Raji (cell line): ENCODE measurements around the gene SCAF1.

Experiments used
- POLR2A ChIP-seq: IDR thresholded peaks from 2 replicates; pipeline ENCODE4 v1.6.1; 2011; ENCODE audit warnings: low read depth, low read length, control low read depth; ENCODE audit not compliant: insufficient read depth

Gene SCAF1

DNA sequence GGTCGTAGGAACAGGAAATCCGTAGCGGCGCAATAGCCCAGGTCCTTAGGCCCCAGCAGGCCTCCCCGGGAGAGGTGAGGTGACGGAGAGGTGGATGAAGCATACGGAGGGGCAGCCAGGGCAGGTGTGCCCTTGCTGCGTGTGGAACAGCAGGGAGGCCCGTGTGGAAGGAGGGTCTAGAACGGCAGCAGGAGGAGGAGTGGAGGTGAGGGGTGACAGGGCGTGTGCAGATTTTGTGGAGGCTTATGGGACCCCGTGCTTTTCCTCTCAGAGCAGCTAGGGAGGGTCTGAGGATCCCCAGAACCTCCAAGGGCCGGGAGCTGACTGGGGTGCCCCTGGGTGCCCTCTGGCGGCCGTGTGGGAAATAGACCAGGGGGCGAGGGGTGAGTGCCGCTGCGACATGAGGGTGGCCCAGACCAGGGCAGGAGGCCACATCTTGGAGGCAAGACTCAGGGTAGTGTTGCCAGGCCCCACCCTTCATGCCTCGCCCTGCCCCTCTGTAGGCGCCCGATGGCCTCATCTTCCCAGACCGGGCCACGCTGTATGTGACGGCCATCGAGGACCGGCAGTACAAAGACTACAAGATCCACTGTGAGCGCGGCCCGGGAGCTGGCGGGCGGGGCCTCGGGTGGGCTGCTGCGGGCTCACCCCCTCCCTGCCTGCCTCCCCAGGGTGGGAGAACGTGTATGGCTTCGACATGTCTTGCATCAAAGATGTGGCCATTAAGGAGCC is 42.4 kb downstream of the SCAF1 start:
- TF ChIP-seq POLR2A, result no peak

DNA sequence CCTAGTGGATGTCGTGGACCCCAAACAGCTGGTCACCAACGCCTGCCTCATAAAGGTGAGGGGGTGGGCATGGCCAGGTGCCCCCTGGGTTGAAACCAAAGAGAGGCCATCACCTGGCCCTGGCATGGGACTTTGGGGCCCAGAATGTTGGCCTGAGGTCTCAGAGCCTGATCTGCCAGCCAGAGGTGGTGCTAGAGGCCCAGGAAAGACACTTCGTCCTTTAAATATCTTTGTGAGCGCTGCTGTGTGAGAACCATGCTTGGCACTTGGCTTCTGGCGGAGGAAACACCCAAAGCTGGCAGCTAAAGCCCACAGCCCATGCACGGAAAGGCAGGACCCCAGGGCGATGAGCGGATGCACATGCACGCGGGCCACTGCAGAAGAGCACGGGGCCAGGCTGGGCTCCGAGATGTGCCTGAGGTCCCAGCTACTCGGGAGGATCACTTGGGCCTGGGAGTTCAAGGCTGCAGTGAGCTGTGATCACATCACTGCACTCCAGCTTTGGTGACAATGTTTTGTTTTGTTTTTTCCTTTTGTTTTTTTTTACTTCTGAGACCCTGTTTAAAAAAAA is 43.1 kb downstream of the SCAF1 start:
- no peak for TF ChIP-seq POLR2A

DNA sequence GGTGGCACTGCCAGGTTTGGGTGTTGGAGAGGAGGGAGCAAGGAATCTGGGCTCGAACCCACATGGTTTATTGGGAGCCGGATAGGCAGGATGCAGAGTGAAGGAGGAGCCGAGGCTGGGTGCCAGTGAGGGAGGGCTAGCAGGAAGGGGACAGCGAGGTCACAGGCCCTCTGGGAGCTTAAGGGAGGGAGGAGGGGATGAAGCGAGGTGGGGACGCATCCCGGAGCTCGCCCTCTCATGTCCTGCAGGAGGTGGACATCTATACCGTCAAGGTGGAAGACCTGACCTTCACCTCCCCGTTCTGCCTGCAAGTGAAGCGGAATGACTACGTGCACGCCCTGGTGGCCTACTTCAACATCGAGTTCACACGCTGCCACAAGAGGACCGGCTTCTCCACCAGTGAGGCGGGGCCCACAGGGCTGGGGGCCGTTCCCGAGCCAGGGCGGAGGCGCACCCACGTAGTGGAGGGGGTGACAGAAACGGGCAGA is 43.9 kb downstream of the SCAF1 start:
- no peak for TF ChIP-seq POLR2A

DNA sequence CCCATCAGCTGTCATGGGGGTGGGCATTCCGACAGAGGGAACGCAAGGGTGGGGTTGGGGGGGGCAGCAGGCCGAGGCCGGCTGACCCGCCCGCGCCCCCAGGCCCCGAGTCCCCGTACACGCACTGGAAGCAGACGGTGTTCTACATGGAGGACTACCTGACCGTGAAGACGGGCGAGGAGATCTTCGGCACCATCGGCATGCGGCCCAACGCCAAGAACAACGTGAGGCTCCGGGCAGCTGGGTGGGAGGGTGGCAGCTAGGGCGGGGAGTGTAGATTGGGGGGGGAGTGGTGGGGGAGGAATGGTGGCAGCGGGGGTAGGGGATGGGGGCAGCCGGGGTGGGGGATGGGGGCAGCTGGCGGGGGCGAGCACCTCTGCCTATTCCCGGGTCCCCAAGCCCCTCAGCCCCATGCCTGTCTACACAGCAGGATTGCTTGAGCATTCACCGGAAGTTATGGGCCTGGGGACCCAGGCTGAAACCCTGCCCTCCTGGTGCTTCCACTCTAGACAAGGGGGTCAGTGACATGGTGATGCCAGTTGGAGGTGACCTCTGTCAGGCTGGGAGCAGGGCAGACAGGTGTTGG is 44.6 kb downstream of the SCAF1 start:
- TF ChIP-seq POLR2A, result no peak

DNA sequence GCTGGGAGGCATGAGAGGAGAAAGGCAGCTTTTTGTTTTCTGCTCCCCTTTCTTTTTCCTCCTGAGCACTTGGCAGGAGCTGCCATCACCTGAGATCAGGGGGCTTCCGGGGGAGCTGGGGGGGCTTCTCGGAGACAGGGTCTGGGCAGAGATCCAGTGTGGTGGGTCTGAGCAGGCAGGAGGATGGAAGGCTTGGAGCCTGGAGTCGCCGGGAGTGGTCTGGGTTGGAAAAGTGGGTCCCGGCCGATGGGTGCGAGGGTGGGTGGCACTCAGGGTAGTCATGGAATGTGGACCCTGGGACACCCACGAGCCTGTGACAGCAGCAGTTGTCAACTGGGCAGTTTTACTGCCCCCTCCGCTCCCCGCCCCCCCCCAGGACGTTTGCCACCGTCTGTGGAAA is 45.1 kb downstream of the SCAF1 start:
- TF ChIP-seq POLR2A, result no peak

DNA sequence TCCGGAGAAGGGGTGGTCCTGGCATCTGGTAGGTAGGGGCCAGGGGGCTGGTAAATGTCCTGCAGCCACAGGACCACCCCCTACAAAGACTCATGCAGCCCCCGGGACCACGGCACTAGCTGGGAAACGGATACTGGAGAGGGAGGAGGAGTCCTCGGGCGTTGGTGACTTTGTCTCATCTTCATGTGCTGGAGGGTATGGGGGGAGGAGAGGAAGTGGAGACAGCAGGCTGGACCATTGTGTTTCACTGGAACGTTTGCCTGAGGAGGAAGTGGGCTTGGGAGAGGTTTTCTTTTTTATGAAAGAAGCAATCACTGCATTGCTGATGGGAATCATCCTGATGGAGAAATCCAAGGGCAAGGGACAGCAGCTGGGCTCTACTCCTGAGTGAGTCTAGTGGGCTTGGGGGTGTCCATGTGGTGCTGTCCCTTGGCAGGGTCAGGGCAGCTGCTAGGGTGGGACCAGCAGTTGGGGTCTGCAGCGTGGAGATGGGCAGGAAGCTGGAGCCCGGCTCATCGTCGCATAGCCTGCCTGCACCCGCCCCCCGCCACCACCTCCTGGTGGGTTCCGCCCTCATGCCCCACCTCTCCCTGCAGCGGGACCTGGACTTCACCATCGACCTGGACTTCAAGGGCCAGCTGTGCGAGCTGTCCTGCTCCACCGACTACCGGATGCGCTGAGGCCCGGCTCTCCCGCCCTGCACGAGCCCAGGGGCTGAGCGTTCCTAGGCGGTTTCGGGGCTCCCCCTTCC is 45.7 kb downstream of the SCAF1 start:
- no peak for TF ChIP-seq POLR2A

DNA sequence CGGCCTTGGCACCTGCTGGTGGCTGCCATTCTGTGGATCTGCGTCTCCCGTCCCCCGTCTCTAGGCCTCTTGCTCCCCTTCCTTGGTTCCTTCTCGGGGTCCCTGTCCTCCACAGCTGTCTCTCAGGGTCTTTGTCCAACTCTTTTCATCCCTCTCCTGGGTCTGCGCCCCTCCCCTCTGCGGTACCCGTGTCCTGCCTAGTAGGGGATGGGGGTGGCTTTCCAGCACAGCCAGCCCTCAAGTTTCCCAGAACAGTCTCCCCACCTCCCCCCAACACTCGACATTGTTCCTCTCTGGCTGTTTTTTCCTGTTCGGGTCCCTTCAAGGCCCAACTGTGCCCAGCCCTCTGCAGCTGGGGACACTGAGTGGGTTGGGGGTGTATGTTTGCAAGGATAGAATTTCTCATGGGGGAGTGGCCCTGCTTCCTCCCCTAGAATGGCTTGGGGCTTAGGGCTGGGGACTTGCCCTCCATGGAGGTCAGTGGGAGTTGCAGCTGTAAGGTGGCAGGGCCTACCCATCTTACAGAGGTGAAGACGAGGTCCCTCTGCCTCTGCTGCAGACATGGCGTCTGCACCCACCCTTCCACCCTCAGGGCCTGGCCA is 46.6 kb downstream of the SCAF1 start:
- TF ChIP-seq POLR2A, result no peak

DNA sequence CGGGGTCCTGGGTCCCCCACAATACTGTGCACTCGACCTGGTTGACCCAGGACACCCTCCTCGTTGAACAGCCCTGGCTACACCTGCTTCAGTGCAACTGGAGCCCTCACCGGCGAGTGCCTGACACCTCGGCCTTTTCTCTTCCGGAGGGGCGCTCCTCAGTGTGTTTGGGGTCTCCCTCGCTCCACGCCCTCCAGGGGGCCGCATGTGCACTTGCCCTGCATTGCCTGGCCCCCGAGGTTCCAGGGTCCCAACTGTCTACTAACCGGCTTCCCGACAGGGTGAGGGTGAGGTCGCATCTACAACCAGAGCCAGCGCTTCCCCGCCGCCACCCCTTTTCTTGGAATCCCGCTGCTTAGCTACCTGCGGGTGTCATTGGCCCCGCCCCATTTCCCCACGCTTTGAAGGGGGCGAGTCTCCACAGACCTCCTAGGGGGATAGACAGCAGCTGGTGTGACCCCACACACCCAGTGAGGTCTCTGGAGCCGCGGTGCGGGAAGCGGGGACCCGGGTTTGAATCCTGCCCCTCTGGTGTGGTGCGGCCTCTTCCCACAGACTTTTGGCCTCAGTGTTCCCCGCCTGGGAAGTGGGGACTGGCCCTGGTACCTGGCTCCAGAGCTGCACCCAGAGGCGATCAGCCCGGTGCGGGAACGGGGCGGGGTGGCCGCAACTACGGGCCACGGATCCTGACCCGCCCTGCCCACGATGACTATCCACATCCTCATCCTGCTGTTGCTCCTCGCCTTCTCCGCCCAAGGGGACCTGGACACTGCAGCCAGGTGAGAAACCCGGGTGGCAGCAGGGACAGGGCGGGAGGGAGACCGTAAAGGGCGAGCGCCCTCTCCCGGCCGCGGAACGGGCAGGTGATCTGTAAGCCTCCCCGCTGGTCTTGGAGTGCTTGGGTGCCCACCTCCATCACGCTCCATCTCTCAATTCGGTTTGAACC is 47.4 kb downstream of the SCAF1 start, which contains the start of gene ADM5:
ADM5 (plus strand) TSS at position 462 of the 946 bp plus-strand sequence; CDS start at position 706, 244 bp downstream.
- no peak for TF ChIP-seq POLR2A

DNA sequence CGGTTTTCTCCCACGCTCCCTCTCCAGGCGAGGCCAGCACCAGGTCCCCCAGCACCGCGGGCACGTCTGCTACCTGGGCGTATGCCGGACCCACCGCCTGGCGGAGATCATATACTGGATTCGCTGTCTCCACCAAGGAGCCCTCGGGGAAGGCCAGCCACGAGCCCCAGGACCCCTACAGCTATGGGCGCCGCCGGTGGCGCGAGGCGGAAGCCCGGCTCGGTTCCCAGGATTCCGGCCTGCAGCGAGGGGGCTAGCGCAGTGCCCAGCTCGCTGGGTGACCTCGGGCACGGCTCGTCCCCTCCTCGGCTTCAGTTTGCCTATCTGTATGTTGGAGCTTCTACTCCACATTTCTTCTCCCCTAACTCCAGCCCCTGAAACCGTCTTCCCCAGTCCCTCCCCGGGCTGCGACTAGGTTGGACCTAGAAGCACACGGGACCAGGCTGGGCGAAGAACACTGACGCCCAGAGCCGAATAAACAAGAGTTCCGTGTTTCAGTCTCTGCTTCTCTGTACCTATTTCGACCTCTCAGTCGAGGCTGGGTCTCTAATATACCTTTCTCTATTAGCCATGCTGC is 48.2 kb downstream of the SCAF1 start:
- TF ChIP-seq POLR2A, result no peak

DNA sequence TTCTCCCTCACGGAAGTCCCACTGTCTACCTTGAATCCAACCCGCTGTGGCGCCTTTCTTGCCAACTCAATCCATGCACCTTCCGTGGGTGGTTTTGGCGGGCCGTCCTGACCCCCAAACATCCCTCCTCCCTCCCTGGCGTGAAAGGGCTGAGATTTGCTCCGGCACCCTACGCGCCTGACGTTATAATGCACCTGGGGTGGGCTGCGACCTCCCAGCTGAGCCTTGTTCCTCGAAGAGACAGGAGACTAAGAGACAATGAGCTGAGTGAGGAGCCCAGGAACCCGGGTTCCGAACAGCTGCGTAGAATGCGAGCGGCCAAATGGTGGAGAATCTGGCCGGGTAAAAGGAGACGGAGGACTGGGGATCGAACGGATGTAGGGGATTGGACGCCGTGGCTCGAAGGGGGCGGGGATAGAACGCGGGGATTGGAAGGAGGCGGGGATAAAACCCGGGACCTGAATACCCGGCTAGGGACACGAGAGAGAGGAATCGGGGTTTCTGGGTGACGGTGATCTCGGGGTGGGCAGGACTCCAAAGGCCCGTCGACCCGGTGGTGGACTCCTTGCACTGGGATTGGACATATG is 48.7 kb downstream of the SCAF1 start, which contains the start of gene CPT1C:
CPT1C (plus strand) TSS at position 461 of the 587 bp plus-strand sequence. CDS start 1,137 bp downstream, outside the sequence.
- no peak for TF ChIP-seq POLR2A

DNA sequence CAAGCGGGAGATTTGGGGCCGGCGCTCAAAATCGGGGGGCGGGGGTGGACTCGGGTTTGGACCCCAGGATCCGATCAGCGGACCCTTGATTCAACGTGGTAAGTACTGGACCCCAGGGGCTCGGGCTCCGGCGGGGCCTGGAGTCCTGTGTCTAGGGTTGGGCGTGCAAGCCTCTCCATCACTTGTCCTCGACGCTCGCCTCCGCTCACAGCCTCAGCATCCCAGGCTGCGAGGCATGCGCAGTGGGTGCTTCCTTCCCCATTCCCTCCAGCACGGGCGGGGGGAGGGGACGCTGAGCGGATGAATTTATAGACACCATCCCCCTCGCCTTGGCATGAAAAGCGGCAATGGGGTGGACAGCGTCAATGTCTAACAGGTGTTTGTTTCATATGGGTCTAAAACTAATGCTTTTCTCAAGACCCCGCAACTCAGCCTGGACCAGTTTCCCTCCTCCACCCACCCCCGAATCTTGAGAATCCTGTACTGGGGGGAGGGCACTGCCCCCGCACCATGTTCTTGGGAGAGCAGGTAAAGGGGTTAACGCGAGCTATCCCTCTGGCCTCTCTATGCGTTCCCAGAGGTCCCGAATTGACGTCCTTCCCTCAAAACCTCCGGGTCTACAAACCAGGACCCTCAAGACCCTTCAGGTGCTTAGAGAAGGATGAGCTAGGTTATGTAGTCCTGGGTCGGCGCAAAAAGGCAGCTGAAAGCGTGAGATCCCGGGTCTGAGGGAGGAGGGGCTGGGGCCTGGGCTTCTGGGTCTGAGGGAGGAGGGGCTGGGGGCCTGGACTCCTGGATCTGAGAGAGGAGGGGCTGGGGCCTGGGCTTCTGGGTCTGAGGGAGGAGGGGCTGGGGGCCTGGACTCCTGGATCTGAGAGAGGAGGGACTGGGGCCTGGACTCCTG is 49.5 kb downstream of the SCAF1 start:
- no peak for TF ChIP-seq POLR2A

DNA sequence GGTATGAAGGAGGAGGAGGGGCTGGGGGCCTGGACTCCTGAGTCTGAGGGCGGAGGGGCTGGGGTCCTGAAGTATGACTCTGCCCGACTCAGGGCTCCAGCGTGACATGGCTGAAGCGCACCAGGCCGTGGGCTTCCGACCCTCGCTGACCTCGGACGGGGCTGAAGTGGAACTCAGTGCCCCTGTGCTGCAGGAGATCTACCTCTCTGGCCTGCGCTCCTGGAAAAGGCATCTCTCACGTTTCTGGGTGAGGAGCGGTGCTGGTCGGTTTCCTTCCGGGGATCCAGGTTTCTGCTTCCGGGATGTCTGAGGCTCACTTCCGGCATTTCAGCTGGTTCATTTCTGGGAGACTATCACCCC is 50.1 kb downstream of the SCAF1 start:
- no peak for TF ChIP-seq POLR2A

DNA sequence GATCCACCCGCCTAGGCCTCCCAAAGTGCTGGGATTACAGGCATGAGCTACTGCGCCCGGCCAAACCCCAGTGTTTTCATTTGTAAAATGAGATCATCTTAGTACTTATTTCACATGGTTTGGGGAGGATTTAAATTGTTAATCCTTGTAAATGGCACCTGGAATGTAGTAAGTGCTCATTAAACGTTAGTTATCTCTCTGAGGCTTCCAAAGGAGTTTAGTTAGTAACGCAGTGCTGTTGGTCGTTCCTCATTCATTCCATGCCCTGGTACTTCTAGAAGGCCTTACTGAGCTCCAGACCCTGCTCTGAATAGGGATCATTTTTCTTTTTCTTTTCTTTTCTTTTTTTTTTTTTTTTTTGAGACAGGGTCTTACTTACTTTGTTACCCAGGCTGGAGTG is 54.1 kb downstream of the SCAF1 start:
- TF ChIP-seq POLR2A, result no peak

DNA sequence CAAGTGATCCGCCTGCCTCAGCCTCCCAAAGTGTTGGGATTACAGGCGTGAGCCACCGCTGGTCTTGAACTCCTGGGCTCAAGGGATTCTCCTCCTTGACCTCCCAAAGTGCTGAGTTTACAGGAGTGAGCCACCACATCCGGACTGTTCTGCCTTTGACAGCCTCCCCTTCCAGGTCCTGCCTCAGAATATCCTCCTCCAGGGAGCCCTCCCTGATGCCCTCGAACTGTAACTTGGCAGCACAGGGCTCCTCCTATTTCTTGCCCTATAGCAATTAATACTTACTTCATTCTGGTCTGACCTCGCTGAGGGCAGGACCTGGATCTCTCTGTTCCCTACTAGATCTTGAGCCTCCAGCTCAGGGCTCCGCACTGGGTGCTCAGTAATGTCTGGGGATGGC is 54.9 kb downstream of the SCAF1 start:
- no peak for TF ChIP-seq POLR2A
